ENCODE data around the gene FKBP1B.
"Not testable (repeated sequence)": the region's sequence is repeated elsewhere in the genome, so short reads cannot be mapped to it uniquely, and the experiment has no call there.

The FKBP1B gene

GRCh38 chr2:24022975-24023575 lies 26.5 kb upstream of the FKBP1B start:
- no peak for DNase-seq (ENCODE audit: low spot score)

GRCh38 chr2:24024018-24024417 lies 25.5 kb upstream of the FKBP1B start:
- DNase-seq (ENCODE audit: low spot score), result no peak

- no peak for DNase-seq (ENCODE audit: low spot score)
These were observed 24.4 kb upstream of the FKBP1B start for GRCh38 chr2:24024996-24025663.

- DNase-seq (ENCODE audit: low spot score), result no peak
These were observed 23.3 kb upstream of the FKBP1B start for GRCh38 chr2:24026233-24026632.

GRCh38 chr2:24038786-24039499 lies 10.6 kb upstream of the FKBP1B start:
- no peak for DNase-seq (ENCODE audit: low spot score)

- no peak for DNase-seq (ENCODE audit: low spot score)
These were observed 9.0 kb upstream of the FKBP1B start for GRCh38 chr2:24040511-24040910.

- DNase-seq (ENCODE audit: low spot score), result not testable (repeated sequence)
These were observed 6.4 kb upstream of the FKBP1B start for GRCh38 chr2:24043133-24043532.

GRCh38 chr2:24045511-24046508 lies 3.7 kb upstream of the FKBP1B start:
- no peak for DNase-seq (ENCODE audit: low spot score)

GRCh38 chr2:24046599-24046929 lies 3.0 kb upstream of the FKBP1B start:
- DNase-seq (ENCODE audit: low spot score), result no peak

- DNase-seq (ENCODE audit: low spot score), result peak; percentile 99
These were observed 2.4 kb upstream of the FKBP1B start, which contains the start of gene WDCP for GRCh38 chr2:24046930-24047702. TSS of gene WDCP (minus strand) at chr2:24047391. CDS start at chr2:24039494, 7,897 bp downstream.

GRCh38 chr2:24047703-24048033 lies 1.9 kb upstream of the FKBP1B start:
- DNase-seq (ENCODE audit: low spot score), result no peak

GRCh38 chr2:24048769-24049484 lies 614 bp upstream of the FKBP1B start:
- no peak for DNase-seq (ENCODE audit: low spot score)

- no peak for DNase-seq (ENCODE audit: low spot score)
These were observed 769 bp downstream of the FKBP1B start for GRCh38 chr2:24050041-24050979.

GRCh38 chr2:24051833-24052232 lies 2.3 kb downstream of the FKBP1B start:
- DNase-seq (ENCODE audit: low spot score), result no peak

GRCh38 chr2:24052951-24053350 lies 3.4 kb downstream of the FKBP1B start:
- DNase-seq (ENCODE audit: low spot score), result no peak

GRCh38 chr2:24054366-24055010 lies 4.9 kb downstream of the FKBP1B start:
- no peak for DNase-seq (ENCODE audit: low spot score)

- DNase-seq (ENCODE audit: low spot score), result no peak
These were observed 6.2 kb downstream of the FKBP1B start for GRCh38 chr2:24055750-24056149.

- peak; percentile 48 for DNase-seq (ENCODE audit: low spot score)
These were observed 9.2 kb downstream of the FKBP1B start for GRCh38 chr2:24058564-24059271.

All from NAMALWA (cell line).